AG04450 (cell line): ENCODE measurements around the gene GLTP. TPM values are rescaled to one million over a fixed set of nuclear protein-coding genes. Genes with fewer than 3 reads are reported as not detected.

Experiments used
- CTCF ChIA-PET: fragments of 300-600, 350-600 bp; formaldehyde crosslinking; extraction: SDS; loops from one replicate; lab custom pipeline; 2022; ENCODE audit warnings: antibody characterized with exemption, inconsistent platforms; lab: Charles Lee
- POLR2A ChIA-PET: fragments of 350-600 bp; formaldehyde crosslinking; extraction: SDS; loops from one replicate; lab custom pipeline; 2021; ENCODE audit warnings: antibody characterized with exemption, inconsistent platforms; lab: Yijun Ruan, JAX
- DNase-seq: peaks from one replicate; pipeline ENCODE4 v3.0.0-alpha.2; 2011; ENCODE audit warnings: low read depth, low spot score
- H3K27ac ChIP-seq: one replicate; pipeline ENCODE4 v1.5.1; 2012; ENCODE audit warnings: low read depth, low read length, control low read depth
- H3K27me3 ChIP-seq: one replicate; pipeline ENCODE4 v1.6.0; 2012; ENCODE audit warnings: low read length; ENCODE audit not compliant: control insufficient read depth, insufficient read depth
- H3K4me3 ChIP-seq: 2 replicates; pipeline ENCODE4 v1.5.1; 2011; ENCODE audit warnings: mild to moderate bottlenecking, low read depth, low read length, control low read depth
- H3K9me3 ChIP-seq: 2 replicates; pipeline ENCODE4 v1.5.1; 2012; ENCODE audit warnings: low read length; ENCODE audit not compliant: control insufficient read depth, insufficient read depth
- polyA plus RNA-seq: library from polyadenylated mRNA; depleted of rRNA; stranded (reverse); fragments of >200 nt; gene quantifications from 2 replicates; pipeline ENCODE4 v1.2.3, GENCODE V29; 2011
- TF ChIP-seq, protein P1 (sequence below): IDR thresholded peaks from 2 replicates; pipeline ENCODE4 v1.5.1; 2011; ENCODE audit warnings: low read depth, low read length, control low read depth, inconsistent platforms

GLTP gene
- polyA plus RNA-seq, 1 experiment = 30.3 TPM

DNA sequence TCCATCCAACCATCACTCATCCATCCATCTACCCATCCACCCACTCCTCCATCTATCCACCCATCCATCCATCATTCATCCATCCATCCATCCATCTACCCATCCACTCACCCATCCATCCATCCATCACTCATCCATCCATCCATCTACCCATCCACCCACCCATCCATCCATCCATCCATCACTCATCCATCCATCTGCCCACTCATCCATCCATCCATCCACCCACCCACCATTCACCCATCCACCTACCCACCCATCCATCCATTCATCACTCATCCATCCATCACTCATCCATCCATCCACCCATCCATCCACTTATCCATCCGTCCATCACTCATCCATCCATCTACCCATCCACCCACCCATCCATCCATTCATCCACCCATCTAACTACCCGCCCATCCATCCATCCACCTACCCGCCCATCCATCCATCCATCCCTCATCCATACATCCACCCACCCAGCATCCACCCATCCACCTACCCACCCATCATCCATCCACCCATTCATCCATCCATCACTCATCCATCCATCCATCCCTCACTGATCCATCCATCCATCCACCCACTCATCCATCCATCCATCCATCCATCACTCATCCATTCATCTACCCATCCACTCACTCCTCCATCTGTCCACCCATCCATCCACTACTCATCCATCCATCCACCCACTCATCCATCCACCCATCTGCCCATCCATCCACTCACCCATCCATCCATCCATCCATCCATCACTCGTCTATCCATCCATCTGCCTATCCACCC, 71.3 kb downstream of the GLTP start:
- ChIA-PET POLR2A (no interaction called here), CTCF (interaction anchor here (6.1 kb wide), 1 partner anchor 35 kb away, joined by 134 read pairs; no protein-coding TSS in a partner anchor)
- Histone ChIP-seq H3K4me3 (no peak overlapping the region), H3K27me3 (no peaks in the 10 kb centered on the region), H3K9me3 (no peaks in the 10 kb centered on the region), H3K27ac (no peak overlapping the region)
- no peak for DNase-seq
- TF ChIP-seq, protein P1, sequence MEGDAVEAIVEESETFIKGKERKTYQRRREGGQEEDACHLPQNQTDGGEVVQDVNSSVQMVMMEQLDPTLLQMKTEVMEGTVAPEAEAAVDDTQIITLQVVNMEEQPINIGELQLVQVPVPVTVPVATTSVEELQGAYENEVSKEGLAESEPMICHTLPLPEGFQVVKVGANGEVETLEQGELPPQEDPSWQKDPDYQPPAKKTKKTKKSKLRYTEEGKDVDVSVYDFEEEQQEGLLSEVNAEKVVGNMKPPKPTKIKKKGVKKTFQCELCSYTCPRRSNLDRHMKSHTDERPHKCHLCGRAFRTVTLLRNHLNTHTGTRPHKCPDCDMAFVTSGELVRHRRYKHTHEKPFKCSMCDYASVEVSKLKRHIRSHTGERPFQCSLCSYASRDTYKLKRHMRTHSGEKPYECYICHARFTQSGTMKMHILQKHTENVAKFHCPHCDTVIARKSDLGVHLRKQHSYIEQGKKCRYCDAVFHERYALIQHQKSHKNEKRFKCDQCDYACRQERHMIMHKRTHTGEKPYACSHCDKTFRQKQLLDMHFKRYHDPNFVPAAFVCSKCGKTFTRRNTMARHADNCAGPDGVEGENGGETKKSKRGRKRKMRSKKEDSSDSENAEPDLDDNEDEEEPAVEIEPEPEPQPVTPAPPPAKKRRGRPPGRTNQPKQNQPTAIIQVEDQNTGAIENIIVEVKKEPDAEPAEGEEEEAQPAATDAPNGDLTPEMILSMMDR = no peak

DNA sequence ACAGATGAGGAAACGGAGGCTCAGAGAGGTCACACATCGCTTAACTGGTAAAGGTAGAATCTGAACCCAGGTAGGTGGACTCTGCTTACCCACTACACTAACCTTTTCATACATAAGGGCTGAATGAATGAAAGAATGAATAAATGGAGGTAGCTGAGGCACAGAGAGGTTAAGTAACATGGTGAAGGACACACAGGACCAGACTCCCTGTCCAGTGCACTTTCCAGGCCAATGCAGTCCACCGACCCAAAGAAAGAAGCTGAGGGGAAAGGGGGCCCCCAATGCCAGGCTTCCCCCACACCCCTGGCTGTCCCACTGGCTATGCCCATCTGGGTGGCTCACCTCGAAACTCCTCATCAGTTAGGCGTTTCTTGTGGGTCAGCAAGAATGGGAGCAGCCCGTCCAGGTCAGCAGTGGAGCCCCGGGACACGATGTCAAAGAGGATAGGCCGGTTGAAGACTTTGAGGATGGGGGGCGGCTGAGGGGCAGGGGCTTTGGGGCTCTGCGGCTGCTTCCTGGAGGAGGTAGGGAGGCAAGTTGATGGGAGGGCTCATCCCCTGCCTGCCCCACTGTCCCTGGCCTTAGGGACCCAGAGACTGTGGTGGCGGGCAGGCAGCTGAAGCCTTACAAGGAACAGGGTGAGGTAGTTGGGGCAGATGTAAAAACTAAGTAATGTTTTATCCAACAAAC, 72.2 kb downstream of the GLTP start:
- CTCF ChIA-PET = interaction anchor here (6.1 kb wide), 1 partner anchor 36 kb away, joined by 134 read pairs; no protein-coding TSS in a partner anchor
- Histone ChIP-seq H3K9me3 (no peaks in the 10 kb centered on the region), H3K27ac (no peak overlapping the region), H3K4me3 (no peak overlapping the region), H3K27me3 (no peaks in the 10 kb centered on the region)
- TF ChIP-seq, protein P1 = no peak
- DNase-seq = no peak
- POLR2A ChIA-PET = no interaction called here

DNA sequence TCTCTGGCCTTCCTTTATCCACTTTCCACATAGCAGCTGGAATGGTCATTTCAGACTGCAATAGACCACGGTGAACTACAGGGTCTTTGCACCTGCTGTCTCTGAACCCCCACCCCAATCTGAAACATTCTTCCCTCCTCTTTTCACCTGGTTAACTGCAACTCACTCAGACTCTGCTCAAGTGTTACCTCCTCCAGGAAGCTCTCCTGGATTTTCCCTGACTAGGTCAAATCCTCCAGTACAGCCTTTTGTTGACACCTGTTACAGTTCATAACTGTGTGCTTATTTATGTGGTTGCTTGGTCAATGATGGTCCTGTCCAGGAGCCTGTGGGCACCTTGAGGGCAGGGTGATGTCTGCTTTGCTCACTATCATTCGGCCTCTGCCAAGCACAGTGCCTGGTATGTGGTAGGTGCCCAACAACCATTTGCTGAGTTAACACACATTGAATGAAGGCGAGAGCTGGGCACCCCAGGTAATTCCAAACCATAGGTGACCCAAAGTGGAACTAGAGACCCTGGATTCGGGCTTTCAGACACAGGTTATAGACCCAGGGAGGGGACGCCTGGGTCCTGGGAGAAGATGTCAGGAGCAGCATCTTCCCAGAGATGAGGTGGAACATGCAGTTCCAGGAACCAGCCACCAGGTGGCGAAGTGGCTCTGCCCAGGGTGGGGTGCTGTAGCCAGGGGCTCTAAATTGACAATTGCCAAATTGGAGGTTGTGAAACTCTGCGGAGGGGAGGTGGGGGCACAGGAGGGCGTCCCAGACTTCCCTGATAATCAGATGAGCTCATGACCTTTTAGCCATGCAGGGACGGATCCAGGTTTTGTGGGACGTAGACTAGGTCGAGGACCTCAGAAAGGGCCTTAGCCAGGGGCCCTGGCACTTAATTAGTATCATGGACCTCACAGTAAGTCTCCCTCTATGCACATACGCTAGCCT, 75.2 kb downstream of the GLTP start:
- Histone ChIP-seq H3K27ac (no peak overlapping the region), H3K4me3 (no peak overlapping the region), H3K9me3 (no peaks in the 10 kb centered on the region), H3K27me3 (no peaks in the 10 kb centered on the region)
- ChIA-PET CTCF (interaction anchor here (0.5 to 6.1 kb wide), 42 partner anchors 10 to 716 kb away, joined by 3 to 134 read pairs (median 5); partner anchors contain the start of genes GLTP and TRPV4), POLR2A (no interaction called here)
- DNase-seq = no peak
- TF ChIP-seq, protein P1 = peak; percentile 97

DNA sequence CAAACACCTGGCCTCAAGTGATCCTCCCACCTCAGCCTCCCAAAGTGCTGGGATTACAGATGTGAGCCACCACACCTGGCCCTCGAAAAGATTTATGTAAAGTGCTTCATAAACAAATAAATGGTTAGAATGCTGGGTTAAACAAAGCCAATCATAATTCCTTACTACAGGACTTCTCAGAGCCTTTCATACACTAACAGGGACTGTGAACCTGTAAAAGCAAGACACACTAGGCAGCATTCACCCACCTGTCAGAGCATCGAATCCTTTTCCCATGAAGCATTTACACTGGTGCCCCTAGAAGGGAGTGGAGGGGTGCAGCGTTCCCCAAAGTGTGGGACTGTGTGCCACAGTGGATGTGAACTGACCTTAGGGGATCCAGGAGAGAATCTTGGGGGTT, 76.7 kb downstream of the GLTP start:
- TF ChIP-seq, protein P1 = no peak
- Histone ChIP-seq H3K27me3 (no peaks in the 10 kb centered on the region), H3K27ac (no peak overlapping the region), H3K9me3 (no peaks in the 10 kb centered on the region), H3K4me3 (no peak overlapping the region)
- DNase-seq = no peak
- ChIA-PET POLR2A (no interaction called here), CTCF (interaction anchor here (0.9 to 6.1 kb wide), 7 partner anchors 8 to 75 kb away, joined by 4 to 134 read pairs (median 20); no protein-coding TSS in a partner anchor)
